Small intestine (tissue), 7 donors: ENCODE results near the gene ZFP69B. TPM values are rescaled to one million over a fixed set of nuclear protein-coding genes. Genes with fewer than 3 reads are reported as not detected.
"Not testable (repeated sequence)": the region's sequence is repeated elsewhere in the genome, so short reads cannot be mapped to it uniquely, and the experiment has no call there.

Experiments
- DNase-seq, 2 donors: peaks; one replicate each; pipeline versions ENCODE4 v3.0.0 to v3.0.0-alpha.2; 2013
- FAIRE-seq: peaks from 2 replicates; lab custom pipeline; 2012; peaks lifted over from hg19 to GRCh38; lab: Jason Lieb, UNC
- H3K27ac ChIP-seq, 3 donors: one replicate each; pipeline ENCODE4 v1.5.1; 2013; ENCODE audit warnings: low read length in 2 of 3, mild to moderate bottlenecking in 2 of 3, control low read depth in 1 of 3, inconsistent platforms in 1 of 3, low read depth in 1 of 3, moderate library complexity in 1 of 3
- H3K27me3 ChIP-seq, 3 donors: one replicate each; pipeline ENCODE4 v1.6.1; 2013; ENCODE audit warnings: low read length in 3 of 3, inconsistent platforms in 1 of 3; ENCODE audit not compliant: control insufficient read depth in 3 of 3, insufficient read depth in 3 of 3
- H3K36me3 ChIP-seq, 3 donors: one replicate each; pipeline ENCODE4 v1.6.1; 2013; ENCODE audit warnings: low read length in 3 of 3, inconsistent platforms in 1 of 3, low read depth in 1 of 3, mild to moderate bottlenecking in 1 of 3, moderate library complexity in 1 of 3; ENCODE audit not compliant: control insufficient read depth in 3 of 3, insufficient read depth in 2 of 3
- H3K4me1 ChIP-seq, 3 donors: one replicate each; pipeline ENCODE4 v1.6.1; 2013; ENCODE audit warnings: low read length in 2 of 3, inconsistent platforms in 1 of 3, low read depth in 1 of 3, mild to moderate bottlenecking in 1 of 3, moderate library complexity in 1 of 3; ENCODE audit not compliant: control insufficient read depth in 3 of 3, insufficient read depth in 2 of 3
- H3K4me3 ChIP-seq, 3 donors: one replicate each; pipeline ENCODE4 v1.5.1; 2013; ENCODE audit warnings: low read length in 3 of 3, control low read depth in 1 of 3, inconsistent platforms in 1 of 3, low read depth in 1 of 3, mild to moderate bottlenecking in 1 of 3, moderate library complexity in 1 of 3
- H3K9me3 ChIP-seq, 2 donors: one replicate each; pipeline ENCODE4 v1.6.1; 2013; ENCODE audit warnings: low read depth in 1 of 2, low read length in 1 of 2; ENCODE audit not compliant: control insufficient read depth in 2 of 2, insufficient read depth in 1 of 2
- WGBS, 3 donors: extraction: QIAGEN DNeasy Blood & Tissue Kit; methylation state at CpG; one replicate each; pipeline ENCODE4 v1.1.7; 2013; 5-methylcytosine and 5-hydroxymethylcytosine counted together
- polyA plus RNA-seq, 4 donors: library from polyadenylated mRNA; stranded (reverse) in 3 of 4; unstranded in 1 of 4; fragments of 200-250 nt in 3 of 4; fragments of 120-200 nt in 1 of 4; gene quantifications; one replicate each; pipeline versions ENCODE4 v1.2.1 to v1.2.3, GENCODE V29; 2013
- donor health status: healthy with polysubstance abuse.
- donor health status: control.
- donor health status: control.
- donor health status: Bipolar disorder and iron deficiency.
- donor health status: healthy.

ZFP69B gene
- polyA plus RNA-seq, 4 donors, result 1.2 to 2.6 TPM; not detected in 2

- DNase-seq (no peak), FAIRE-seq (no peak)
- Histone ChIP-seq H3K4me1 (peaks cover 0 to 2% (median 0%) of the 10 kb centered on the region in 3 donors), H3K9me3 (peaks cover 0 to 11% of the 10 kb centered on the region in 2 donors), H3K27me3 (no peaks in the 10 kb centered on the region), H3K36me3 (peaks cover 0 to 3% (median 2%) of the 10 kb centered on the region in 3 donors), H3K27ac (no peak overlapping the region), H3K4me3 (peak overlapping the region in 1 of 3 donors; percentile 85)
- 55 to 84% (median 66%) methylated on average over 2 of the region's 2 CpGs for WGBS, 3 donors
These were observed 28.0 kb downstream of the ZFP69B start for GRCh38 chr1:40478276-40478675.

- FAIRE-seq (no peak), DNase-seq (no peak)
- Histone ChIP-seq H3K4me3 (no peak overlapping the region), H3K9me3 (peaks cover 0 to 14% of the 10 kb centered on the region in 2 donors), H3K36me3 (peaks cover 0 to 10% (median 2%) of the 10 kb centered on the region in 3 donors), H3K4me1 (peaks cover 0 to 2% (median 0%) of the 10 kb centered on the region in 3 donors), H3K27me3 (no peaks in the 10 kb centered on the region), H3K27ac (no peak overlapping the region)
- 90 to 91% (median 90%) methylated on average over 4 of the region's 4 CpGs for WGBS, 3 donors
These were observed 28.9 kb downstream of the ZFP69B start for GRCh38 chr1:40479156-40479555.

- Histone ChIP-seq H3K4me3 (no peak overlapping the region), H3K27ac (no peak overlapping the region), H3K4me1 (no peaks in the 10 kb centered on the region), H3K36me3 (peaks cover 3 to 14% (median 5%) of the 10 kb centered on the region in 3 donors), H3K27me3 (no peaks in the 10 kb centered on the region), H3K9me3 (peaks cover 5 to 45% of the 10 kb centered on the region in 2 donors)
- 94 to 99% (median 95%) methylated on average over 4 of the region's 4 CpGs for WGBS, 3 donors
- no peak for FAIRE-seq
- DNase-seq, result peak in 1 of 2 donors; percentile 18
These were observed 45.1 kb downstream of the ZFP69B start for GRCh38 chr1:40495315-40495903.

GRCh38 chr1:40502651-40503050 is 52.4 kb downstream of the ZFP69B start:
- not testable (repeated sequence) for DNase-seq, FAIRE-seq, H3K27me3 ChIP-seq, H3K4me3 ChIP-seq, H3K36me3 ChIP-seq, H3K4me1 ChIP-seq, H3K27ac ChIP-seq
- WGBS, 3 donors, result 94 to 97% (median 96%) methylated on average over 4 of the region's 4 CpGs
- peaks cover 4 to 66% of the 10 kb centered on the region in 2 donors for H3K9me3 ChIP-seq

GRCh38 chr1:40507973-40508372 is 57.7 kb downstream of the ZFP69B start:
- H3K27ac ChIP-seq, result peak overlapping the region in 2 of 3 donors; percentile 73 to 74
- WGBS, 3 donors, result 63 to 70% (median 65%) methylated on average over 6 of the region's 6 CpGs
- no peaks in the 10 kb centered on the region for H3K36me3 ChIP-seq
- H3K9me3 ChIP-seq, result peaks cover 2 to 35% of the 10 kb centered on the region in 2 donors
- no peak for FAIRE-seq
- no peaks in the 10 kb centered on the region for H3K27me3 ChIP-seq
- no peaks in the 10 kb centered on the region for H3K4me1 ChIP-seq
- no peak for DNase-seq
- peak overlapping the region; percentile 20 to 97 (median 80) for H3K4me3 ChIP-seq

- Histone ChIP-seq H3K4me1 (no peaks in the 10 kb centered on the region), H3K36me3 (no peaks in the 10 kb centered on the region), H3K27me3 (no peaks in the 10 kb centered on the region), H3K4me3 (peak within 1 kb of the TSS; percentile 73 to 97 (median 80)), H3K27ac (peak within 1 kb of the TSS; percentile 73 to 75 (median 74)), H3K9me3 (peaks cover 1 to 30% of the 10 kb centered on the region in 2 donors)
- 1% methylated on average over 68 to 76 of the region's 76 CpGs for WGBS, 3 donors
- FAIRE-seq (no peak), DNase-seq (peak; percentile 77 to 85)
These were observed 58.4 kb downstream of the ZFP69B start, which contains the start of gene EXO5 for GRCh38 chr1:40508375-40509341. TSS of gene EXO5 (plus strand) at chr1:40508767. CDS start at chr1:40514545, 5,778 bp downstream.

Other genes with a start within 250 kb of the ZFP69B start
- not detected for gene TMCO2, start 202.5 kb upstream of the ZFP69B start, polyA plus RNA-seq
- gene ZMPSTE24, start 192.2 kb upstream of the ZFP69B start, polyA plus RNA-seq, result 10 to 100 TPM in 3 of 4 donors, 1 to 10 TPM in 1; 9.8 to 45.0 (median 22.2) TPM
- 1 to 10 TPM in 3 of 4 donors, not detected in 1; 2.4 to 9.1 (median 4.8) TPM for gene COL9A2, start 133.2 kb upstream of the ZFP69B start, polyA plus RNA-seq
- 10 to 100 TPM; 13.0 to 27.8 (median 25.5) TPM for gene SMAP2, start 76.7 kb upstream of the ZFP69B start, polyA plus RNA-seq
- 1 to 10 TPM in 3 of 4 donors, under 1 TPM in 1; 0.81 to 3.8 (median 2.0) TPM for gene ZFP69, start 26.8 kb downstream of the ZFP69B start, polyA plus RNA-seq
- gene EXO5, start 58.3 kb downstream of the ZFP69B start, polyA plus RNA-seq, result 10 to 100 TPM in 1 of 4 donors, 1 to 10 TPM in 3; 4.1 to 10.1 (median 6.0) TPM
- 1 to 10 TPM; 2.2 to 4.4 (median 2.4) TPM for gene ZNF684, start 81.2 kb downstream of the ZFP69B start, polyA plus RNA-seq
- gene RIMS3, start 215.2 kb downstream of the ZFP69B start, polyA plus RNA-seq, result 1 to 10 TPM in 2 of 4 donors, under 1 TPM in 1, not detected in 1; under 0.01 to 3.4 (median 1.1) TPM
- gene NFYC, start 241.2 kb downstream of the ZFP69B start, polyA plus RNA-seq, result 10 to 100 TPM; 35.7 to 68.9 (median 42.6) TPM